Activated CD8-positive, alpha-beta memory T cell treated with anti-CD3 and anti-CD28 coated beads, Interleukin-2, amount 50 U/mL, for 24 hours (primary cell): ENCODE measurements around the gene ACSM6.
"Not testable (repeated sequence)": the region's sequence is repeated elsewhere in the genome, so short reads cannot be mapped to it uniquely, and the experiment has no call there.

Source experiments
- DNase-seq: peaks from one replicate; pipeline ENCODE4 v3.0.0-alpha.2; 2020; ENCODE audit errors: extremely low read depth

The ACSM6 gene

DNA sequence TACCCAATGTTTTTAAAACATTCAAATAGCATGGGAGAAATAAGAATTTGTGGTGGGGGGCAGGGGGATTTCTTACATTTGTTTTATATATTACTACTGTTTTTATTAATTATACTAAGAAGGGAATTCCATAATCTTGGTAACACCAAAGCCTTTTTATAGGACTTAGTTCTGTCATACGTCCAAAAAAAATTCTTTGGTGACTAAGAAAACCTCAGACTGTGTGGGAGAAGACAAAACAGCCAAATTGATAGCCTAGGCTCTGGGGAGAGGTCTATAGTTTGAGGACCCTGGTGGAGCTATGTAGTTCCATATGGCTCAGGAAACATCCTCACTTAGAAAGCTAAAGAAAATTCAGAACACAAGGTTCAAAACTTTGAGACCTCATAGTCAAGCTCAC, 23.4 kb downstream of the ACSM6 start:
- DNase-seq, result no peak

DNA sequence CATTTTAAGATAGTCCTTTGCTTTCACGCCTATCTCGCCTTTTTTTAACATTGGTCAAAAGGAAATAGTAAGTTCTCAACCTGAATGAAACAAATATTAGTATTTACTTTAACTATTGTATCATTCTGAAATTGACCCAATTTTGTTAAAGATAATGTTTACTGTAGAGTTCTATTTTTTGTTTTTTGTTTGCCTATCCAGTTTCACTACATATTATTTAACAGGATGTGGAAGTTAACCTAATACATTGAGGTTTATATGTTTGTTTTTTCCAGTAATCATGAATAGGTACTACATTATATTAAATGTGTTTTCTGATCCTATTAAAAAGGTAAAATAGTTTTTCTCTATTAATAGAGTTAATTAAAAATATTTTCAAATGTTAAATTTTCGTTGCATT, 26.5 kb downstream of the ACSM6 start:
- DNase-seq, result no peak

DNA sequence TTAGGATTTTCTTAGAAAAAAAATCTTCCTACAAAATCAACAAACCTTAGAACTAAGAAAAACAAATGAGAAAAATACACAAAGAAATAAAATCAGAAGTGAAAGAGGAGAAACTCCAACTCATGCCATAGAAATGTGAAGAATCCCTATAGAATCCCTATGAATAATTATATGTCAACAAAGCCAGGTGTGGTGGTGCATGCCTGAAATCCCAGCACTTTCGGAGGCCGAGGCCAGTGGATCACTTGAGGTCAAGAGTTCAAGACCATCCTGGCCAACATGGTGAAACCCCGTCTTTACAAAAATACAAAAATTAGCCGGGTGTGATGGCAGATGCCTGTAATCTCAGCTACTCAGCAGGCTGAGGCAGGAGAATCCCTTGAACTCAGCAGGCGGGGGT, 27.1 kb downstream of the ACSM6 start:
- DNase-seq, result no peak

DNA sequence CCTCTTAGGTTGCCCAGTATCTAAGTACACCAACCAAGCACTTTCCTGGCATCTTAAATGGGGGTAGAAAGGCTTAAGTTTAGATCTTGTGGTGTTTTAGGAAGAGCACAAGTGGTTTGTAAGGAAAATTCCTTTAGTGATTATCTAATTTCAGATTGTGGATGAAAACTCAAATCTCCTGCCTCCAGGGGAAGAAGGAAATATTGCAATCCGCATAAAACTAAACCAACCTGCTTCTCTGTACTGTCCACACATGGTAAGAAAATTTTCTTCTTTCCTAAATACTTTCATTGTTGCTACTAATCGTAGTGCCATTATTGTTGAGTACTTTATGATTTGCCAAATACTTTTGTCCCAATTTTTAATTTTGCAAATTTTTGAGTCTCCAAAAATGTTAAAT, 31.1 kb downstream of the ACSM6 start:
- no peak for DNase-seq

DNA sequence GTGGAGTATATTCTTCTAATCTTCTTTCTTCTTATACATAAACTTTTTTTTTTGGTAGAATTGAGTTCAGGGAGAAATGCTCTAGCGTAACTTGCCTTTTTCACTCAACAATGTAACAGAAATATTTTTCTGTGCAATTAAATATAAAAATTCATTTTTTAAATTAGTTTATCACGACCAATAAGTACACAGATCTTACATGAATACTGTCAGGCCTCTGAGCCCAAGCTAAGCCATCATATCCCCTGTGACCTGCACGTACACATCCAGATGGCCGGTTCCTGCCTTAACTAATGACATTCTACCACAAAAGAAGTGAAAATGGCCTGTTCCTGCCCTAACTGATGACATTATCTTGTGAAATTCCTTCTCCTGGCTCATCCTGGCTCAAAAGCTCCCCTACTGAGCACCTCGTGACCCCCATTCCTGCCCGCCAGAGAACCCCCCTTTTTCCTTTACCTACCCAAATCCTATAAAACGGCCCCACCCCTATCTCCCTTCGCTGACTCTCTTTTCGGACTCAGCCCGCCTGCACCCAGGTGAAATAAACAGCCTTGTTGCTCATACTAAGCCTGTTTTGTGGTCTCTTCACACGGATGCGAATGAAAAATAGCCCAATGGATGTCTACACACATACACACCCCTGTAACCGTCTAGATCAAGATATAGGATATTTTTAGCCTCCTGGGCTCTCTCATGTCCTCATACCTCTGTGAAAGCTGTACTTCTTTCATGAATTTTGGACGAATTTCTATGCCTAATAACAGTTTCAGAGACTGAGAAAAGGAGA, 35.1 kb downstream of the ACSM6 start:
- DNase-seq, result not testable (repeated sequence)

DNA sequence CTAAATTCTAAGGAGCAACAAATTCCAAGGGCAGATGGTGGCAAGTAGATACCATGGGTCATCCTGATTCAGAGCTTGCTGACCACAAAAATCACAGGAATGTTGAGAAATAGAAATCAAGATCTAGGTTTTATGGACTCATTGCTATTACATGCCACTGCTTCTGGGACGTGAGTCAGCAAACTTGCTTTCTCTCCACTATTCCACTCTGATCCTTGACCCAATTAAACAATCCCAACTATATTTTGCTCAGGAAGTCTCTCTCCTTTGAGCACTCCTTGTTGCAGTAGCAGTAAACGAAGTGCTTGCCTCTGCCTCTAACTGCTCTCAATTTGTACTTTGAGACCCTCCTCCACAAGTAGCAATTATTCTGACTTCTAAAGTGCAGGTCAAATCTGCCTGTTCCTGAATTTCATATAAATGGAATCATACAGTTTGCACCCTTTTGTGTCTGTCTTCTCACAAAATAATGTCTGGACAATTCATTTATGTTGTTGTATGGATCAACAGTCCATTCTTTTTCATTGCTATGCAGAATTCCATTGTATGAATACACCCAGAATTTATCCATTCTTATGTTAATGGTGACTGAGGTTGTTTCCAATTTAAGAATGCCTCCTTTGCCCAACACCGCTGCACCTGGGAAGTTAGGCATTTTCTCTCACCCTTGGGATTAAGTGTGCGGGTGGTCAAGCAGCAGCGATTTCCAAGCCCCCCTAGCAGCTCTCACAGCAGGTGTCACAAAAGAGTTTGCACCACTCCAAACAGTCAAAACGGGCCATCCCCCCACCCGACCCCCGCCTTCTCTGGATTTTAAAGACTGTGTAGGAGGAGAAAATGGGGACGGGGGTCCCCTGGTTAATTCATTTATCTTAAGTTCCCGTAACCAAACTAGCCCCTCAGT, 35.9 kb downstream of the ACSM6 start:
- DNase-seq, result no peak

DNA sequence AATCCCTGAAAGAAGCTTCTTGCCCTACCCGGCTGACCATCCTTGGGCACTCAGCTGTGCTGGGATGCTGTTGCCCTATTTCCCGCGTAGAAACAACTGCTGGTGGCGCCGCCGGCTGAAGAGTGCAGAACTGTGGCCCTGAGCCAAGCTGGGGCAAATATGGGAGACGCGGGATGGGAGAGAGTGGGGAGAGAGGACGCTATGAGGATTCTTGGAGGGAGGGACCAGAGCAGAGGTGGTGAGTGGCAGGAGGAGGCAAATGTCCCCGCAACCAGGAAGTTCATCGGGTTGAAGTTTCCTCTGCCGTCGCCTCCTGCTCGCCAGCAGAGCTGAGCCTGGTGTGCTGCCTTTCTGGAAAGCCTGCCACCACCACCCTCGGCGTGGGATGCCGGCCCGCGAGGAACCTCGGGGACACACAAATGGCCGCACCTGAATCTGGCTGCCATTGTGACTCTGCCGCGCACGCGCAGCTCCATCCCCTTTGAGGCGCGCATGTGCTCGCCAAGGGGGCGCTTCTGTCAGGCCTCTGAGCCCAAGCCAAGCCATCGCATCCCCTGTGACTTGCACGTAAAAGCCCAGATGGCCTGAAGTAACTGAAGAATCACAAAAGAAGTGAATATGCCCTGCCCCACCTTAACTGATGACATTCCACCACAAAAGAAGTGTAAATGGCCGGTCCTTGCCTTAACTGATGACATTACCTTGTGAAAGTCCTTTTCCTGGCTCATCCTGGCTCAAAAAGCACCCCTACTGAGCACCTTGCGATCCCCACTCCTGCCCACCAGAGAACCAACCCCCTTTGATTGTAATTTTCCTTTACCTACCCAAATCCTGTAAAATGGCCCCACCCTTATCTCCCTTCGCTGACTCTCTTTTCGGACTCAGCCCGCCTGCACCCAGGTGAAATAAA, 36.9 kb downstream of the ACSM6 start:
- not testable (repeated sequence) for DNase-seq

DNA sequence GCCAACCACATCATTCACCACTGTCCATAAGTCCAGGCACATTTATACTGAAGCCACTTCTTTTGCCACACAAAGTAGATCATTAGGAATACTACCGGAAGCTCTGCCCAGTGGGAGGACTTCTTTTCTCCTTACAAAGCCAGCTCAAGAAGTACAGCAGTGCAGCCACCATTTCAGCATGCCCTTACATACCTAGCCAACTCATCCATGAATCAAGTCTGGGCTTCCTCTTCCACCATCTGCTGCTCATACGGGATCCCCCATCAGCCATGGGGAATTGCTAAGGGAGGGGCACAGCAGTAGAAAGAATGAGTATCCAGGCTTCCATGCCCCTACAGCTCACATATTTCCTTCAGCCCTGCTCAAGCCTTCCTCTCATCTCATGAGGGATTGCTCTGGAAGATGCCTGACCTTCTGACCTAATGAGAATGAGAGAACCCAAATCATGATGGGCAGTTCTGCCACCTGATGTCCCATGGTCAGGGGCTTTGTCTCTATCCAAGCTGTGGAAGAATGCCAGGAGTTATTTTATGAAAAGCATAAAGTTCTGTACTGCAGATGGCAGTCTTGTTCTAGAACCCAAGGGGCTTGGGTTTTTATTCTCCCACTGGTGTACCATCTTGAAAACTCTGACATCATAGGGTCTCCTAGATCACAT, 39.5 kb downstream of the ACSM6 start:
- DNase-seq, result no peak

DNA sequence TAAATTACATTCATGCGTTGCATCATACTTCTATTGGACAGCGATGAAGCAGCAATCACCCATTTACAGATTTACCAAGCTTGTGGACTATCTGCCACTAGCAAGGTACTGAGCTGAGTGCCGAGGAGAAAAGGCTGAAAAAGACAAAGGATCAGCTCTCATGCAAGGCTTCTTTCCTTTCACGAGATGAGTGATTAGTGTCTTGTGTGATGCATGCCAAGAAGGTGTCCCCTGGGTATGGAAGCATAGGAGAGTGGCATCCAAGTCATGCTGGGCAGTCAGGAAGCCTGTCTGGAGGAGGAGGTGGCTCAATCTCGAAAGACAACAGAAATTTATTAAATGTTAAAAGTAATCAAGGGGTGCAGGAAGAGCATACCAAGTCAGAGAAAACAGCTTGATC, 40.9 kb downstream of the ACSM6 start:
- DNase-seq, result no peak

DNA sequence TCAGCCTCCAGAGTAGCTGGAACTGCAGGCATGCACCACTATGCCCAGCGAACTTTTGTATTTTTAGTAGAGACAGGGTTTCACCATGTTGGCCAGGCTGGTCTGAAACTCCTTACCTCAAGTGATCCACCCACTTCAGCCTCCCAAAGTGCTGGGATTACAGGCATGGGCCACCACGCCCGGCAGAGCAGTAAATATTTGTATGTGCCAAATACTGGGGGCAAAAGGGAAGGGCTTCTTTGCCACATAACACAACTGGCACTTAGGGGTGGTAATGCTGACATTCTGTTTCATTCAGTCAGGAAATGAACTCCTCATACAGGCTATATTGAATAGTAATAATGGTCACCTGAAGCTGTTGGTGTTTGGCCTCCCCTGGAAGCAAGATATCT, 41.6 kb downstream of the ACSM6 start:
- no peak for DNase-seq

DNA sequence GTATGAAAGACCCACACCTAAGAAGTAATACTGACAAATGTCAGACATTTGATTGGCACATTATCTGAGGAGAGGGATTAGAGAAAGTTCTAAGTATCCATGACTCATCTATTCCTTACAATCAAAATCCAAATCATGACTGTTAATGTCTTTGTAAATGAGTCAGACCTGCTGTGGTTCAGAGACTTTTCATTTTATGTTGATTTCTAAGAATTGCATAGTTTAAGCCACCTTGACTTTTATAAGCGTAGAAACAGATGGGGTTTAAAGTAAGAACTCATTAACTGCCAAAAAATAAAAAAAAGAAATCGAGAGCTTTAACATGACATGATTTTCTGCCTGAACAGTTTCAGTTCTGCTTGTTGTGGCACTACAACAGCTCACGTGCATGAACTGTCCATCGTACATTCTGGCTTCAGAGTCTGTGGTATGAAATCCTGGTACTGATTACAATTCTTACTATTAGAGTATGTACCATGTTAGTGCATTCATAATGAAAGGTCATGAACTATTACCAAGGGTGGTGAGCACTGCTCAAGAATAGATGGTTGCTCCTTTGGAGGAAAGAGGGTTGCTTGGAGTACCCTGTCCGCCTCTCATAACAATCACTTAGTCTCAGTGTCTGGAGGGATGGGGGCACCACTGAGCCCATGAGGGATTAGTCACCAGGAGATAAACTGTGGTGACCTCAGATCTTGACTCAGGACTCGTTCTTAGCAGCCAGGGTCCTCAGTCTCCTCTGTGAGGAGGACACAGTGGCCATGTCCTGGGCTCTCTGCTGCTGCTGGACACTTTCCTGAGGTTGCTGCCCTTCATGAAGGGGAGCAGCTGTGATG, 42.2 kb downstream of the ACSM6 start:
- no peak for DNase-seq

DNA sequence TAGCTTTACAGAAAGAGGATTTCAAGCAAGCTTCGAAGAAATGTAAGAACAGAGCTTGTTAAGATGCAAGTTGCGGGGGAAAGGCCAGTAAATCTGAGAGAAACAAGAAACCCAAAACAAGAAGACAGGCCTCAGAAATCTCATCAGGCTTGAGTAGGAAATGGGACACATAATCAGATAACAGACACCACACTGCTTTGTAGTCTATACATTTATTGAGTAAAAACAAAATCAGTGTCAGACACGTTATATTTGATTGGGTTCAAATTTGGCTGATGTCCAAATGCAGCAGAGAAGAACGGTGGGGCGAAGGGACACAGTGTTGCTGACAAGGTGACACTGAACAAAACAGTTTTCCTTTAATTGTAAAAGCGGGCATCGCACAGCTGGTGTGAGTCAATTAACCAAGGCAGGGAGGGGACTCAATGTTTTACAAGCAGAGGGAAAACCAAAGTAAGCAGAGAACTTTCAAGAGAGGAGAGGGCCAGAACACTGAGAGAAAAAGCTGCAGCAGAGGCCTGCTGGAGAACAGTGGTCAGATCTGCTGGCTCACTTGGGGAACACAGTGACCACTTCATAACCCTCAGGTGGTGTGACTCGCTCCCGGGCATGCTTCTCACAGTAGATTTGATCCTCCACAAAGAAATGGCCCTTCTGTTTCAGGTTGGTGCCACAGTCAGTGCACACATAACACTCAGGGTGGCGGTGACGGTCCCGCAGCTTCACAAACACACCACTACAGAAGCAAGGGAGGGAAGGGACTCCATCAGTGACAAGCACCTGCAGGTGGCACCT, 43.5 kb downstream of the ACSM6 start:
- no peak for DNase-seq

DNA sequence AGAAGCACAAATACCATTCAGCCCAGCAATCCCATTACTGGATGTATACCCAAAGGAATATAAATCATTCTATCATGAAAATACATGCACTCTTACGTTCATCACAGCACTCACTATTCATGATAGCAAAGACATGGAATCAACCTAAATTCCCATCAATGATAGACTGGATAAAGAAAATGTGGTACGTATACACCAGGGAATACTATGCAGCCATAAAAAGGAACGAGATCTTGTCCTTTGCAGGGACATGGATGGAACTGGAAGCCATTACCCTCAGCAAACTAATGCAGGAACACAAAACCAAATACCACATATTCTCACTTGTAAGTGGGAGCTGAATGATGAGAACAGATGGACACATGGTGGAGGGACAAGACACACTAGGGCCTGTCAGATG, 46.1 kb downstream of the ACSM6 start:
- not testable (repeated sequence) for DNase-seq

DNA sequence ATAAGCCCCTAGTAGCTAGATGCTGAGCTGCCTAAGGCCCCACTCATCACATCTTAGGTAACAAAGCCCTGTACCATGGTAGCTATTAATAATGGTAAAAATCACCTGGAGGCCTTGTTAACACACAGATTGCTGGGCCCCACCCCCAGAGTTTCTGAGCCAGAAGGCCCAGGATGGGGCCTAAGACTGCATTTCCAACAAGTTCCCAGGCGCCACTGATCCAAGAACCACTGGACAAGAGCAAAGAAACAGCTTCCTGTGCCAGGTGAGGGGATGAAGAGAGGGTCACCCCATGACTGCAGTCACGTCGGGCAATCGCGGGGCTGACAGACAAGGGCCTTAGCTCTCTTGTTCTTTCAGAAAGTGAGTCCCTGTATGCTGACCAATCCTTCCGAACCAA, 46.8 kb downstream of the ACSM6 start:
- no peak for DNase-seq

DNA sequence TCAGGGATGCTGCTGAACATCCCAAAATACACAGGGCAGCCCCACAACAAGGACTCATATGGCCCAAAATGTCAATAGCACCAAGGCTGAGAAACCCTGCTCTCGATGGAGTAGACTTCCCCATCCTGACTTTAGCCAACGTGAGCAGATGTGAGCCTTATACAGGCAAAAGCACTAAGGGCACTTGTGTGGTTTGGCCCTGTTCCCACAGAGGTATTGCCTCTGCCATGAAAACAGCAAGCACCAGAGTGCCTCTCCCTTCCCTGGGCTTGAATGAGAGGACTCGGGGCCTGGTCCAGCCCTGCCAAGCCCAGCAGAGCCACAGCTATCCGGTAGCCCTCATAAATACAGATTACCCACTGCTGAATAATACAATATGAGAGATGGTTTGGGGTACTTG, 47.5 kb downstream of the ACSM6 start:
- DNase-seq, result no peak

DNA sequence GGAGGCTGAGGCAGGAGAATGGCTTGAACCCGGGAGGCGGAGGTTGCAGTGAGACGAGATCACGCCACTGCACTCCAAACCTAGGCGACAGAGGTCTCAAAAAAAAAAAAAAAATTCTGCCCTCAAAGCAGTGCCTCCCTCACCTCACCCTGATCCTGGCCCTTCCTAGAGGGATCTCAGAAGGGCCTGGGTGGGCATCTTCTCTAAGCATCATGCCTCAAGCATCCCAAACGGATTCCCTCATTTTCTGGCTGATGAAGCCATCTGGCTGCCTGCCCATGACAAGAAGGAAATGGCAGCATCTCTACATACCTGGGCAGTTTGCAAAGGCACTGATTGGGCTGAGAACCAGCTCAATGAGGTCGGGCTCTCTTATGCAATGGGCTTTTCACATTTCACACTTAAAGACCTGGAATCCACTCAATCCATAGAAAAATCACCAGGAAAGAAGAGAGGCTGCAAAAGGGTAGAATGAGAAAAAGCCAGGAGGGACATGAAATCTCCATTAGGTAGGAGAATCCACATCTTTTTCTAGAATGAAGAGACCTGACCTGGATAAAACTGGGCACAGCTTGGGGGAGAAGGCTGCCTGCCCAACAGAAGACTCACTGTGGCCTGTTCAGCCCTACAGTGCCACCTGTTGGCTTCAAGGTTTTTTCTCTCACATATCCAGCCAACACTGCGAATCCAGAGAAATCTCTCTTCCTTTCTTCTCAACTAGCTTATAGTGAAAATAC, 48.7 kb downstream of the ACSM6 start:
- no peak for DNase-seq

DNA sequence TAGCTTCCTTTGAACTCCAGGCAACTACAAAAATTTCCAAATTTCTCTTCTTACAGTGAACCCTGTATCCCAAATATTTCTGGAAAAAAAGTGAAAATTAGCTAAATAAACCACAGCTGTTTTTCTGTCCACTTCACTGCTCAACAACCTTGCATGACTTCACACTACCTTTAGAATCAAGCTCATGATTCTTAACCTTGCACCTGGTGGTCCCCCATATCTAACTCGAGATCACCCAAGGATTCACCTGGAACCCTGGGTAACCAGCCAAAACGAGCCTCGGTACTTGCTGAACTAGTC, 49.2 kb downstream of the ACSM6 start:
- no peak for DNase-seq

DNA sequence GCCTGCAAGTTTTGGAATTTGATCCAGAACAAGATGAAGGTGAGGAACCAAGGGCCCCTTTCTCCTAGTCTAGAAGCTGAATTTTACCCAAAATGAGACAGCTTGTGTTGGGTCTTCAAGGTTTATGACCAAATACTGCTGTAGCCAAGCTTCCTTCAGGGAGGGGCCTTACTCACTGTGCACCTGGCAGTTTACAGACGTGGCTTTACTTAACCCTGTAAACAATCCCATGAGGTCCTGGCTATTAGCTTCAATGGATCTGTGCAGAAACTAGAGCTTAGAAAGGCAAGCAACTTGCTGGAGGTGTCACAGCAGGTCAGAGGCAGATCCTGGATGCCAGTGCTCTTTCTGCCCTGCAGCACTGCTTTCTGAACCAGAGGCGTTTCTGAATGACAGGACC, 50.1 kb downstream of the ACSM6 start:
- DNase-seq, result no peak

DNA sequence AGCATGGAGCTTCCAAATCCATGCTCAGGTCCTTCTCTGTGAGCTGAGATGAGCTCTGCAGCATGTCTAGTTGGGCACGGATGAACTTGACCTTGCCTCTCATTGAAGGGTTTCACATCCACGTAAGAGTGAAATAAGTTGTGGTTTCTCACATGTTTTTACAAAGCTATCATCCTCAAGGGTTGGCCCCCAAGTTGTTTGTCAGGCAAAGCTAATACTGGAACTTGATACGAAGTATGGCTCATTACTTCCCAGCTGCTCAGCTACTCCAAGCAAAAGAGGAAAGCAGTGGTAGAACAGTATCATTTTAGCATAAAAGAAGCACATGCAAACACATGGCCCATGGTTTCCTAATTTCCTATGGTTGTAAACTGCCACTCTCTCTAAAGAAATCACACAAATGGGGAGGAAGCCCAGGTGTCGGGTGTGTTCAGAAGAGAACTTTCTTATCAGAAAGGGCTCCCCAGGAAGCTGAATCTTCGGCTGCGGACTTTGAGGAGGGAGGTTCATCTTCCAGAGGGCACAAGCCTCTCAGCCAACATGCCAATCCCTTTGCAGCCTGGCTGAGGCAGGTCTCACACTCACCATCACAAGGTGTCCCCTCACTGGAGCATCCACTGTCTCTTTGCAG, 51.5 kb downstream of the ACSM6 start:
- DNase-seq, result no peak
